H9 (cell line): ENCODE results near the gene BEST1. TPM values are rescaled to one million over a fixed set of nuclear protein-coding genes. Genes with fewer than 3 reads are reported as not detected.

Experiments used
- DNase-seq: peaks from one replicate; pipeline ENCODE4 v3.0.0-alpha.2; 2017
- H2AFZ ChIP-seq: one replicate; pipeline ENCODE4 v1.6.1; 2013; ENCODE audit warnings: mild to moderate bottlenecking, low read length, control low read depth, moderate library complexity
- H2AK5ac ChIP-seq: 2 replicates; pipeline ENCODE4 v1.6.1; 2013; ENCODE audit warnings: low read length, control low read depth, mixed read lengths; ENCODE audit not compliant: insufficient read length
- H2BK120ac ChIP-seq: one replicate; pipeline ENCODE4 v1.6.1; 2013; ENCODE audit warnings: low read depth, mild to moderate bottlenecking, low read length, control low read depth, inconsistent platforms; ENCODE audit not compliant: poor library complexity, severe bottlenecking
- H2BK12ac ChIP-seq: 2 replicates; pipeline ENCODE4 v1.6.1; 2013; ENCODE audit warnings: low read length, control low read depth, mixed read lengths, low read depth; ENCODE audit not compliant: insufficient read length
- H2BK15ac ChIP-seq: 2 replicates; pipeline ENCODE4 v1.6.1; 2013; ENCODE audit warnings: low read depth, low read length, control low read depth
- H2BK20ac ChIP-seq: one replicate; pipeline ENCODE4 v1.6.1; 2013; ENCODE audit warnings: low read depth, mild to moderate bottlenecking, low read length, control low read depth, inconsistent platforms; ENCODE audit not compliant: poor library complexity, severe bottlenecking
- H2BK5ac ChIP-seq: 2 replicates; pipeline ENCODE4 v1.6.1; 2013; ENCODE audit warnings: low read length, control low read depth, mixed read lengths; ENCODE audit not compliant: insufficient read length
- H3K14ac ChIP-seq: 2 replicates; pipeline ENCODE4 v1.6.1; 2013; ENCODE audit warnings: low read length, control low read depth; ENCODE audit not compliant: insufficient read depth
- H3K18ac ChIP-seq: 2 replicates; pipeline ENCODE4 v1.6.1; 2013; ENCODE audit warnings: low read depth, mild to moderate bottlenecking, mixed read lengths, low read length, control low read depth; ENCODE audit not compliant: insufficient read length
- H3K23ac ChIP-seq: 2 replicates; pipeline ENCODE4 v1.6.1; 2013; ENCODE audit warnings: low read length, control low read depth, mixed read lengths, low read depth; ENCODE audit not compliant: insufficient read length
- H3K23me2 ChIP-seq: 2 replicates; pipeline ENCODE4 v1.6.1; 2013; ENCODE audit warnings: low read depth, mild to moderate bottlenecking, mixed read lengths, low read length, control low read depth; ENCODE audit not compliant: insufficient read length, poor library complexity, severe bottlenecking
- H3K27ac ChIP-seq: 2 replicates; pipeline ENCODE4 v1.5.1; 2013; ENCODE audit warnings: low read length, control low read depth, mixed read lengths, low read depth; ENCODE audit not compliant: insufficient read length
- H3K27me3 ChIP-seq: 2 replicates; pipeline ENCODE4 v1.6.1; 2013; ENCODE audit warnings: low read length, control low read depth, inconsistent platforms; ENCODE audit not compliant: insufficient read depth
- H3K4ac ChIP-seq: 2 replicates; pipeline ENCODE4 v1.6.1; 2013; ENCODE audit warnings: low read depth, mild to moderate bottlenecking, control low read depth, inconsistent platforms, low read length, moderate library complexity
- H3K4me1 ChIP-seq: 2 replicates; pipeline ENCODE4 v1.6.1; 2013; ENCODE audit warnings: low read length, control low read depth, inconsistent platforms; ENCODE audit not compliant: insufficient read depth
- H3K4me2 ChIP-seq: 2 replicates; pipeline ENCODE4 v1.6.1; 2013; ENCODE audit warnings: low read length, control low read depth, mixed read lengths; ENCODE audit not compliant: insufficient read length, insufficient read depth
- H3K56ac ChIP-seq: 2 replicates; pipeline ENCODE4 v1.6.1; 2013; ENCODE audit warnings: low read depth, mild to moderate bottlenecking, mixed read lengths, low read length, control low read depth; ENCODE audit not compliant: insufficient read length
- H3K79me1 ChIP-seq: 2 replicates; pipeline ENCODE4 v1.6.1; 2013; ENCODE audit warnings: low read depth, mild to moderate bottlenecking, moderate library complexity, low read length, control low read depth, inconsistent platforms; ENCODE audit not compliant: insufficient read depth, poor library complexity, severe bottlenecking
- H3K79me2 ChIP-seq: 2 replicates; pipeline ENCODE4 v1.6.1; 2013; ENCODE audit warnings: low read length, control low read depth, inconsistent platforms; ENCODE audit not compliant: insufficient read depth
- H3K9ac ChIP-seq: 2 replicates; pipeline ENCODE4 v1.6.1; 2013; ENCODE audit warnings: low read length, control low read depth, mixed read lengths; ENCODE audit not compliant: insufficient read length; ENCODE audit errors: extremely low read depth
- H3K9me3 ChIP-seq: one replicate; pipeline ENCODE4 v1.6.1; 2013; ENCODE audit warnings: low read depth, low read length, inconsistent platforms; ENCODE audit not compliant: control insufficient read depth
- H3T11ph ChIP-seq: one replicate; pipeline ENCODE4 v1.6.1; 2013; ENCODE audit warnings: mild to moderate bottlenecking, low read length, control low read depth, inconsistent platforms
- H4K20me1 ChIP-seq: one replicate; pipeline ENCODE4 v1.6.1; 2013; ENCODE audit not compliant: control insufficient read depth, insufficient read length, insufficient read depth
- H4K5ac ChIP-seq: 2 replicates; pipeline ENCODE4 v1.6.1; 2013; ENCODE audit warnings: low read depth, mild to moderate bottlenecking, mixed read lengths, low read length, control low read depth; ENCODE audit not compliant: insufficient read length
- H4K8ac ChIP-seq: replicated peaks from 2 replicates; pipeline ENCODE4 v1.6.1; 2013; ENCODE audit warnings: low read length, control low read depth, mixed read lengths, low read depth; ENCODE audit not compliant: insufficient read length
- H4K91ac ChIP-seq: 2 replicates; pipeline ENCODE4 v1.6.1; 2013; ENCODE audit warnings: low read depth, mild to moderate bottlenecking, moderate library complexity, mixed read lengths, low read length, control low read depth; ENCODE audit not compliant: insufficient read length
- H3K27ac Mint-ChIP-seq, 3 experiments: 2 replicates in 2 of 3; 3 replicates in 1 of 3; pipeline ENCODE4 v1.8.0; 2020 to 2021; ENCODE audit warnings: mixed read lengths in 3 of 3, mild to moderate bottlenecking in 1 of 3, moderate library complexity in 1 of 3
- H3K27me3 Mint-ChIP-seq: 2 replicates; pipeline ENCODE4 v1.8.0; 2021; ENCODE audit warnings: low read depth, mild to moderate bottlenecking, moderate library complexity, mixed read lengths
- H3K36me3 Mint-ChIP-seq, 3 experiments: 2 replicates in 2 of 3; 3 replicates in 1 of 3; pipeline ENCODE4 v1.8.0; 2020 to 2021; ENCODE audit warnings: low read depth in 3 of 3, mixed read lengths in 3 of 3; ENCODE audit not compliant: insufficient read depth in 1 of 3
- H3K4me1 Mint-ChIP-seq, 2 experiments: 2 replicates each; pipeline ENCODE4 v1.8.0; 2020; ENCODE audit warnings: mixed read lengths in 2 of 2
- H3K4me3 Mint-ChIP-seq, 2 experiments: 2 replicates in 1 of 2; 3 replicates in 1 of 2; pipeline ENCODE4 v1.8.0; 2020 to 2021; ENCODE audit warnings: mild to moderate bottlenecking in 2 of 2, mixed read lengths in 2 of 2, moderate library complexity in 1 of 2
- H3K9me3 Mint-ChIP-seq, 2 experiments: 2 replicates in 1 of 2; 3 replicates in 1 of 2; pipeline ENCODE4 v1.8.0; 2020; ENCODE audit warnings: mild to moderate bottlenecking in 2 of 2, mixed read lengths in 2 of 2, moderate library complexity in 1 of 2
- CTCF ChIP-seq: fragments of 200-600 bp; sonication (generic); conservative IDR thresholded peaks from 3 replicates; pipeline ENCODE4 v1.8.0; 2021; ENCODE audit warnings: antibody characterized with exemption, mild to moderate bottlenecking
- WGBS: extraction: QIAGEN DNeasy Blood & Tissue Kit; methylation state at CpG from one replicate; pipeline ENCODE4 v1.1.7; 2013; ENCODE audit warnings: missing lambda C conversion rate, low lambda C conversion rate, mixed read lengths; ENCODE audit not compliant: insufficient read length; ENCODE audit errors: extremely low coverage; 5-methylcytosine and 5-hydroxymethylcytosine counted together
- total RNA-seq: library from RNA; stranded (reverse); gene quantifications from 2 replicates; pipeline ENCODE4 v1.2.1, GENCODE V29; 2021

The BEST1 gene
- total RNA-seq, 1 experiment from 2014 or later, result 0.24 TPM

- Histone ChIP-seq H3K79me2 (no peaks in the 10 kb centered on the region), H3K4me2 (no peak overlapping the region), H2BK20ac (no peak overlapping the region), H3K27ac (no peak overlapping the region), H3K4ac (no peak overlapping the region), H2BK12ac (no peak overlapping the region), H3K14ac (peak overlapping the region; percentile 18; the same call in 1 of the 2 replicates), H2BK5ac (no peak overlapping the region), H4K5ac (no peak overlapping the region), H3K56ac (no peak overlapping the region), H3K79me1 (no peaks in the 10 kb centered on the region), H3K27me3 (peaks cover 5% of the 10 kb centered on the region; the same call in 1 of the 2 replicates), H3K9ac (no peak overlapping the region), H3K4me1 (no peaks in the 10 kb centered on the region), H3T11ph (no peak overlapping the region), H3K23ac (no peak overlapping the region), H2BK120ac (no peak overlapping the region), H3K18ac (no peak overlapping the region), H2AFZ (no peak overlapping the region), H2AK5ac (no peak overlapping the region), H2BK15ac (no peak overlapping the region), H4K20me1 (no peaks in the 10 kb centered on the region), H4K91ac (no peak overlapping the region), H3K23me2 (no peaks in the 10 kb centered on the region), H3K9me3 (no peaks in the 10 kb centered on the region), H4K8ac (no peak overlapping the region)
- no peak for TF ChIP-seq CTCF
- WGBS, result no CpG with 5 or more reads among the region's 17 CpGs
- DNase-seq, result no peak
- Mint-ChIP-seq H3K36me3 (peaks cover 0 to 2% (median 0%) of the 10 kb centered on the region in 3 experiments; a peak in 1 of 7 replicates), H3K27ac (no peak overlapping the region), H3K27me3 (peaks cover 72% of the 10 kb centered on the region), H3K4me1 (peaks cover 18 to 19% of the 10 kb centered on the region in 2 experiments), H3K9me3 (no peaks in the 10 kb centered on the region), H3K4me3 (no peak overlapping the region)
Observed at GRCh38 chr11:61978703-61979661, 28.8 kb downstream of the BEST1 start.
